MCF 10A (cell line): ENCODE results near the gene TMEM51. TPM values are rescaled to one million over a fixed set of nuclear protein-coding genes. Genes with fewer than 3 reads are reported as not detected.

Experiments used
- BruUV-seq: library from RNA; stranded (reverse); fragments of 400-500 nt; replicated peaks from 2 replicates; lab custom pipeline; 2021; lab: Mats Ljungman, UMichigan
- CTCF ChIA-PET: fragments of 300-600 bp; sonication (Branson Sonifier 250); formaldehyde crosslinking; extraction: SDS; loops from one replicate; lab custom pipeline; 2021; ENCODE audit warnings: antibody characterized with exemption, inconsistent platforms; lab: Yijun Ruan, JAX
- POLR2A ChIA-PET: fragments of 300-600, 350-650 bp; sonication (Branson Sonifier 250); formaldehyde crosslinking; extraction: SDS; loops from one replicate; lab custom pipeline; 2020; ENCODE audit warnings: antibody characterized with exemption, inconsistent platforms; lab: Yijun Ruan, JAX
- DNase-seq: peaks from one replicate; pipeline ENCODE4 v3.0.0-alpha.2; 2018; ENCODE audit not compliant: unreplicated experiment
- H3K27ac Mint-ChIP-seq: one replicate; pipeline ENCODE4 v1.8.0; 2022; ENCODE audit warnings: mild to moderate bottlenecking, low read depth, mixed read lengths; ENCODE audit not compliant: unreplicated experiment
- H3K27me3 Mint-ChIP-seq: one replicate; pipeline ENCODE4 v1.8.0; 2022; ENCODE audit warnings: mixed read lengths; ENCODE audit not compliant: insufficient read depth, unreplicated experiment
- H3K36me3 Mint-ChIP-seq: one replicate; pipeline ENCODE4 v1.8.0; 2022; ENCODE audit warnings: mild to moderate bottlenecking, moderate library complexity, mixed read lengths; ENCODE audit not compliant: insufficient read depth, unreplicated experiment
- H3K4me1 Mint-ChIP-seq: one replicate; pipeline ENCODE4 v1.8.0; 2022; ENCODE audit warnings: mixed read lengths; ENCODE audit not compliant: insufficient read depth, unreplicated experiment
- H3K4me3 Mint-ChIP-seq: one replicate; pipeline ENCODE4 v1.8.0; 2022; ENCODE audit warnings: mild to moderate bottlenecking, moderate library complexity, mixed read lengths; ENCODE audit not compliant: unreplicated experiment
- H3K9me3 Mint-ChIP-seq: one replicate; pipeline ENCODE4 v1.8.0; 2022; ENCODE audit warnings: mixed read lengths; ENCODE audit not compliant: unreplicated experiment
- CTCF ChIP-seq: fragments of 200-600 bp; IDR thresholded peaks from one replicate; pipeline ENCODE4 v1.8.0; 2022; ENCODE audit warnings: antibody characterized with exemption, mild to moderate bottlenecking; ENCODE audit not compliant: unreplicated experiment
- intact Hi-C: fragments of 100-400 bp; cut with micrococcal nuclease; formaldehyde crosslinking; loops from 2 replicates; pipeline ENCODE4 v1.14.1; 2022
- total RNA-seq: library from RNA; stranded (reverse); gene quantifications from 2 replicates; pipeline ENCODE4 v1.2.3, GENCODE V29; 2022

The TMEM51 gene
- total RNA-seq, 1 experiment from 2014 or later: 6.4 TPM

- intact Hi-C loops: no loop called here
- no peak for TF ChIP-seq CTCF
- POLR2A ChIA-PET: interaction anchor here (1.2 kb wide), 1 partner anchor 12 kb away, joined by 3 read pairs; no protein-coding TSS in a partner anchor
- DNase-seq: no peak
- Mint-ChIP-seq H3K9me3 (no peaks in the 10 kb centered on the region), H3K4me3 (no peak overlapping the region), H3K4me1 (no peaks in the 10 kb centered on the region), H3K36me3 (no peaks in the 10 kb centered on the region), H3K27ac (no peak overlapping the region), H3K27me3 (no peaks in the 10 kb centered on the region)
- BruUV-seq: no TSS peak
- CTCF ChIA-PET: interaction anchor here (0.6 kb wide), 1 partner anchor 599 kb away, joined by 4 read pairs; no protein-coding TSS in a partner anchor
Observed at GRCh38 chr1:15222653-15223303, 69.2 kb downstream of the TMEM51 start.

DNA sequence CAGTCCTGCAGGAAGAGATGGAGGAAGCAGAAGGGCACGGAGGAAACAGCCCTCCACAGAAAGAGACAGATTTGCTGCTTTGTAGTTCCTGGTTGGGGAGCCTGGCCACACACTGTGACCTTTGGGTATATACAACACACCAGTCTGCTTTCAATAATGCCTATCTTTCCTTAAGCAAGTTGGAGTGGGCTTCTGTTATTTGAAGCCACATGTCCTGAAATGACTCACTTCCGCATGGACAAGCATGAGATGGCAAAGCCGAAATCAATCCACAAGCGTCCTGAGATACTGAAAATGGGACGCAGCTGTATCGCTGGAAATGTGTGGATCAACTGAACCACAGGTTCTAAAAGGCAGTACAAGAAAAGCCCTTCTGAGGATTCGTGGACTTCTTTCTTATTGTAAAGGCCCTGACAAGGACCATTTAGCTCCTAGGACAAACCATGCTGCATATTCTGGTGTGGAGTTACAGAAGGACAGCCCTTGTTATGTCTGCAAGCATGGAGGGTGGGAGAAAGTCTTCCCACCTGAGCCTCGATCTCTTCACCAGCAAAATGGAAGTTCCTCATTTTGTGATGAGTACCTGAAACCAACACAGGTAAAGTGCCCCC is 70.8 kb downstream of the TMEM51 start:
- no peaks in the 10 kb centered on the region for H3K4me1 Mint-ChIP-seq
- H3K4me3 Mint-ChIP-seq: no peak overlapping the region
- BruUV-seq: no TSS peak
- H3K36me3 Mint-ChIP-seq: no peaks in the 10 kb centered on the region
- CTCF ChIA-PET: no interaction called here
- no peak overlapping the region for H3K27ac Mint-ChIP-seq
- intact Hi-C loops: no loop called here
- POLR2A ChIA-PET: no interaction called here
- H3K27me3 Mint-ChIP-seq: no peaks in the 10 kb centered on the region
- no peak for DNase-seq
- no peak for TF ChIP-seq CTCF
- H3K9me3 Mint-ChIP-seq: no peaks in the 10 kb centered on the region

DNA sequence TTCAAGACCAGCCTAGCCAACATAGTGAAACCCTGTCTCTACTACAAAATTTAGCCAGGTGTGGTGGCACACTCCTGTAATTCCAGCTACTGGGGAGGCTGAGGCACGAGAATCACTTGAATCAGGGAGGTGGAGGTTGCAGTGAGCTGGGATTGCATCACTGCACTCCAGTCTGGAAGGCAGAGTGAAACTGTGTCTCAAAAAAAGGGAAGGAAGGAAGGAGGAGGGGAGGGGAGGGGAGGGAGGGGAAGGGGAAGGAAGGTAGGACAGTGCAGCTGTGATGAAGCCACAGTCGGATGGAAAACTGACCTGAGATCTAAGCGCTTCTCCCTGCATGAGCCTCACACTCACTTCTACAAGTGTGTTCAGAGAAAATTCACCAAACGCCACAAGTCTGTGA is 71.4 kb downstream of the TMEM51 start:
- no TSS peak for BruUV-seq
- Mint-ChIP-seq H3K36me3 (no peaks in the 10 kb centered on the region), H3K9me3 (no peaks in the 10 kb centered on the region), H3K27ac (no peak overlapping the region), H3K4me1 (no peaks in the 10 kb centered on the region), H3K4me3 (no peak overlapping the region), H3K27me3 (no peaks in the 10 kb centered on the region)
- ChIA-PET POLR2A (no interaction called here), CTCF (interaction anchor here (0.5 kb wide), 1 partner anchor 276 kb away, joined by 3 read pairs; no protein-coding TSS in a partner anchor)
- TF ChIP-seq CTCF: no peak
- intact Hi-C loops: no loop called here
- DNase-seq: no peak

- H3K4me3 Mint-ChIP-seq: no peak overlapping the region
- no peaks in the 10 kb centered on the region for H3K9me3 Mint-ChIP-seq
- intact Hi-C loops: no loop called here
- H3K27me3 Mint-ChIP-seq: no peaks in the 10 kb centered on the region
- no peak overlapping the region for H3K27ac Mint-ChIP-seq
- ChIA-PET CTCF (interaction anchor here (0.5 to 0.9 kb wide), 2 partner anchors 80 to 276 kb away, joined by 3 read pairs; no protein-coding TSS in a partner anchor), POLR2A (no interaction called here)
- BruUV-seq: no TSS peak
- DNase-seq: no peak
- no peaks in the 10 kb centered on the region for H3K36me3 Mint-ChIP-seq
- no peak for TF ChIP-seq CTCF
- H3K4me1 Mint-ChIP-seq: no peaks in the 10 kb centered on the region
Observed at GRCh38 chr1:15225461-15225860, 71.9 kb downstream of the TMEM51 start.
